Liver (tissue), 9 donors: ENCODE data around the gene ACOT9. TPM values are rescaled to one million over a fixed set of nuclear protein-coding genes. Genes with fewer than 3 reads are reported as not detected.

Source experiments
- DNase-seq: peaks from one replicate; pipeline ENCODE4 v3.0.0-alpha.2; 2017; ENCODE audit warnings: low spot score
- H3K27ac ChIP-seq, 2 donors: one replicate each; pipeline ENCODE4 v1.7.0; 2013; ENCODE audit warnings: inconsistent platforms in 2 of 2, low read length in 2 of 2, control low read depth in 1 of 2, low read depth in 1 of 2, mild to moderate bottlenecking in 1 of 2
- H3K27me3 ChIP-seq, 4 donors: one replicate each; pipeline versions ENCODE4 v1.6.1 to v1.7.0; 2013; ENCODE audit warnings: low read length in 3 of 4, inconsistent platforms in 1 of 4, mild to moderate bottlenecking in 1 of 4, moderate library complexity in 1 of 4; ENCODE audit not compliant: control insufficient read depth in 4 of 4, insufficient read depth in 4 of 4
- H3K36me3 ChIP-seq, 4 donors: one replicate each; pipeline versions ENCODE4 v1.6.1 to v1.7.0; 2013; ENCODE audit warnings: low read length in 3 of 4, mild to moderate bottlenecking in 3 of 4, low read depth in 1 of 4, moderate library complexity in 1 of 4; ENCODE audit not compliant: control insufficient read depth in 4 of 4, insufficient read depth in 3 of 4
- H3K4me1 ChIP-seq, 4 donors: one replicate each; pipeline versions ENCODE4 v1.6.1 to v1.7.0; 2013; ENCODE audit warnings: low read length in 3 of 4, mild to moderate bottlenecking in 3 of 4, moderate library complexity in 1 of 4; ENCODE audit not compliant: control insufficient read depth in 4 of 4, insufficient read depth in 4 of 4
- H3K4me3 ChIP-seq, 3 donors: one replicate each; pipeline versions ENCODE4 v1.6.1 to v1.7.0; 2013; ENCODE audit warnings: low read length in 3 of 3, control low read depth in 1 of 3, low read depth in 1 of 3, mild to moderate bottlenecking in 1 of 3
- H3K9ac ChIP-seq, 2 donors: one replicate each; pipeline ENCODE4 v1.7.0; 2013; ENCODE audit warnings: low read length in 2 of 2, mild to moderate bottlenecking in 2 of 2, moderate library complexity in 2 of 2, control low read depth in 1 of 2, low read depth in 1 of 2
- H3K9me3 ChIP-seq, 4 donors: one replicate each; pipeline versions ENCODE4 v1.6.1 to v1.7.0; 2013; ENCODE audit warnings: low read length in 3 of 4; ENCODE audit not compliant: control insufficient read depth in 4 of 4
- ATF3 ChIP-seq: IDR thresholded peaks from 2 replicates; pipeline ENCODE4 v1.6.1; 2016; ENCODE audit warnings: antibody characterized with exemption
- CTCF ChIP-seq: fragments of 150-350 bp; IDR thresholded peaks from 2 replicates; pipeline ENCODE4 v1.5.1; 2017; ENCODE audit warnings: improper control_type of control experiment, low read depth, low read length; ENCODE audit not compliant: missing input control
- EGR1 ChIP-seq, 2 donors: IDR thresholded peaks; 2 replicates each; pipeline ENCODE4 v1.6.1; 2016 to 2018; ENCODE audit warnings: antibody characterized with exemption in 2 of 2, low read depth in 2 of 2
- FOXA1 ChIP-seq: IDR thresholded peaks from 2 replicates; pipeline ENCODE4 v1.6.1; 2016; ENCODE audit warnings: antibody characterized with exemption
- FOXA2 ChIP-seq: IDR thresholded peaks from 2 replicates; pipeline ENCODE4 v1.6.1; 2016; ENCODE audit warnings: antibody characterized with exemption
- GABPA ChIP-seq, 2 donors: IDR thresholded peaks in 1 of 2; conservative IDR thresholded peaks in 1 of 2; 2 replicates each; pipeline ENCODE4 v1.6.1; 2016; ENCODE audit warnings: antibody characterized with exemption in 2 of 2, mild to moderate bottlenecking in 1 of 2, moderate library complexity in 1 of 2
- HNF4G ChIP-seq: IDR thresholded peaks from 2 replicates; pipeline ENCODE4 v1.6.1; 2016; ENCODE audit warnings: antibody characterized with exemption
- JUND ChIP-seq, 2 donors: IDR thresholded peaks; 2 replicates each; pipeline ENCODE4 v1.6.1; 2016; ENCODE audit warnings: antibody characterized with exemption in 2 of 2
- MAX ChIP-seq: IDR thresholded peaks from 2 replicates; pipeline ENCODE4 v1.6.1; 2016; ENCODE audit warnings: antibody characterized with exemption
- NR2F2 ChIP-seq: IDR thresholded peaks from 2 replicates; pipeline ENCODE4 v1.6.1; 2016; ENCODE audit warnings: antibody characterized with exemption
- RAD21 ChIP-seq, 2 donors: IDR thresholded peaks; 2 replicates each; pipeline ENCODE4 v1.6.1; 2016; ENCODE audit warnings: antibody characterized with exemption in 2 of 2, mild to moderate bottlenecking in 2 of 2
- REST ChIP-seq: IDR thresholded peaks from 2 replicates; pipeline ENCODE4 v1.6.1; 2016; ENCODE audit warnings: antibody characterized with exemption, mild to moderate bottlenecking
- RXRA ChIP-seq, 2 donors: IDR thresholded peaks; 2 replicates each; pipeline ENCODE4 v1.6.1; 2017 to 2018; ENCODE audit warnings: antibody characterized with exemption in 2 of 2, mild to moderate bottlenecking in 1 of 2
- SP1 ChIP-seq: IDR thresholded peaks from 2 replicates; pipeline ENCODE4 v1.6.1; 2018; ENCODE audit warnings: antibody characterized with exemption, mild to moderate bottlenecking
- TAF1 ChIP-seq: conservative IDR thresholded peaks from 2 replicates; pipeline ENCODE4 v1.6.1; 2016; ENCODE audit warnings: antibody characterized with exemption, mild to moderate bottlenecking
- YY1 ChIP-seq: IDR thresholded peaks from 2 replicates; pipeline ENCODE4 v1.6.1; 2016; ENCODE audit warnings: antibody characterized with exemption, mild to moderate bottlenecking
- ZBTB33 ChIP-seq: IDR thresholded peaks from 2 replicates; pipeline ENCODE4 v1.6.1; 2016; ENCODE audit warnings: antibody characterized with exemption
- WGBS: extraction: QIAGEN DNeasy Blood & Tissue Kit; methylation state at CpG from one replicate; pipeline ENCODE4 v1.1.7; 2013; 5-methylcytosine and 5-hydroxymethylcytosine counted together
- polyA plus RNA-seq, 2 donors: library from polyadenylated mRNA; stranded (reverse) in 1 of 2; unstranded in 1 of 2; fragments of 200-250 nt in 1 of 2; fragments of >200 nt in 1 of 2; fragmentation: Nextera tagmentation in 1 of 2; extraction: Ambion mirVana in 1 of 2; gene quantifications; one replicate each; pipeline versions ENCODE4 v1.2.1 to v1.2.3, GENCODE V29; 2013 to 2015
- total RNA-seq, 2 donors: library from RNA; depleted of rRNA; stranded (reverse); fragments of >200 nt; gene quantifications; one replicate each; pipeline ENCODE4 v1.2.3, GENCODE V29; 2014
- donor health status: healthy.
- donor health status: healthy.
- donor health status: healthy.
- donor health status: healthy.
- donor health status: healthy.

The ACOT9 gene
- total and polyA plus RNA-seq, 4 donors: 9.3 to 16.3 (median 11.6) TPM

- no peak for DNase-seq
- Histone ChIP-seq H3K9ac (no peak overlapping the region), H3K27me3 (no peaks in the 10 kb centered on the region), H3K9me3 (no peaks in the 10 kb centered on the region), H3K36me3 (peaks cover 0 to 7% (median 4%) of the 10 kb centered on the region in 4 donors), H3K4me3 (no peak overlapping the region), H3K27ac (no peak overlapping the region), H3K4me1 (no peaks in the 10 kb centered on the region)
- 88% methylated on average over 1 of the region's 1 CpG for WGBS
- TF ChIP-seq CTCF: no peak
- no peak for TF ChIP-seq EGR1 (IDR thresholded peaks at IDR 0.05; ENCODE audit: low read depth in 2 of 2)
- TF ChIP-seq REST: no peak
- no peak for TF ChIP-seq ATF3
- no peak for TF ChIP-seq RAD21 (IDR thresholded peaks at IDR 0.05)
- no peak for TF ChIP-seq FOXA2
- no peak for TF ChIP-seq YY1
- no peak for TF ChIP-seq RXRA (IDR thresholded peaks at IDR 0.05)
- TF ChIP-seq MAX: no peak
- TF ChIP-seq ZBTB33: no peak
- TF ChIP-seq TAF1: no peak
- no peak for TF ChIP-seq FOXA1
- no peak for TF ChIP-seq NR2F2
- no peak for TF ChIP-seq SP1
- no peak for TF ChIP-seq HNF4G
- no peak for TF ChIP-seq JUND (IDR thresholded peaks at IDR 0.05)
Measured at GRCh38 chrX:23731951-23732350, 11.1 kb downstream of the ACOT9 start.

- no peaks in the 10 kb centered on the region for H3K4me1 ChIP-seq
- no peak overlapping the region for H3K27ac ChIP-seq
- no peaks in the 10 kb centered on the region for H3K9me3 ChIP-seq
- no peaks in the 10 kb centered on the region for H3K27me3 ChIP-seq
- 90% methylated on average over 1 of the region's 1 CpG for WGBS
- H3K9ac ChIP-seq: no peak overlapping the region
- DNase-seq: no peak
- TF ChIP-seq TAF1 (no peak), ATF3 (no peak), RAD21 (IDR thresholded peaks at IDR 0.05) (no peak), MAX (no peak), GABPA (IDR thresholded peaks at IDR 0.05 in 1 of 2, conservative IDR thresholded peaks at IDR 0.05 in 1 of 2) (no peak), FOXA1 (no peak)
- no peak overlapping the region for H3K4me3 ChIP-seq
- H3K36me3 ChIP-seq: peaks cover 0 to 7% (median 4%) of the 10 kb centered on the region in 4 donors
Measured at GRCh38 chrX:23729214-23729613, 13.9 kb downstream of the ACOT9 start.
